HG03521 (cell line): ENCODE results near the gene RHOT2.
A peak's percentile ranks its signal among the peaks of the same experiment; 100 is the strongest.

Experiments
- ATAC-seq: cut with Tn5 transposase; IDR thresholded peaks from one replicate; pipeline ENCODE4 v1.9.1; 2021; ENCODE audit warnings: mild to moderate bottlenecking, moderate library complexity; ENCODE audit not compliant: unreplicated experiment

The RHOT2 gene

GRCh38 chr16:669666-670065 is 1.7 kb downstream of the RHOT2 start:
- no peak for ATAC-seq

GRCh38 chr16:670485-671352 is 2.8 kb downstream of the RHOT2 start:
- ATAC-seq, result no peak

- no peak for ATAC-seq
These were observed 3.6 kb downstream of the RHOT2 start for GRCh38 chr16:671353-672131.

- ATAC-seq, result no peak
These were observed 4.4 kb downstream of the RHOT2 start for GRCh38 chr16:672371-672770.

- no peak for ATAC-seq
These were observed 4.9 kb downstream of the RHOT2 start for GRCh38 chr16:672851-673250.

GRCh38 chr16:673399-673991 is 5.6 kb downstream of the RHOT2 start:
- no peak for ATAC-seq

GRCh38 chr16:674214-674881 is 6.4 kb downstream of the RHOT2 start:
- ATAC-seq, result no peak

- no peak for ATAC-seq
These were observed 7.3 kb downstream of the RHOT2 start, which contains the start of gene RHBDL1 for GRCh38 chr16:674968-675883. Gene RHBDL1, plus strand, starts transcription at chr16:675671. Its CDS starts 120 bp downstream, at chr16:675791.

- ATAC-seq, result no peak
These were observed 8.1 kb downstream of the RHOT2 start for GRCh38 chr16:675884-676564.

- no peak for ATAC-seq
These were observed 8.6 kb downstream of the RHOT2 start for GRCh38 chr16:676565-676902.

GRCh38 chr16:676913-677312 is 9.0 kb downstream of the RHOT2 start:
- no peak for ATAC-seq

GRCh38 chr16:677316-678190 is 9.6 kb downstream of the RHOT2 start:
- no peak for ATAC-seq

GRCh38 chr16:678209-678857 is 10.4 kb downstream of the RHOT2 start:
- ATAC-seq, result no peak

GRCh38 chr16:678858-679813 is 11.2 kb downstream of the RHOT2 start:
- no peak for ATAC-seq

GRCh38 chr16:679814-680624 is 12.1 kb downstream of the RHOT2 start, which contains the start of gene STUB1:
Gene STUB1, plus strand, starts transcription at chr16:680410. Its CDS starts 116 bp downstream, at chr16:680526.
- ATAC-seq, result peak; percentile 38

- no peak for ATAC-seq
These were observed 12.7 kb downstream of the RHOT2 start for GRCh38 chr16:680625-680945.
